DMS79 (cell line): ENCODE data around the gene GMPR.
"Not testable (repeated sequence)": the region's sequence is repeated elsewhere in the genome, so short reads cannot be mapped to it uniquely, and the experiment has no call there.

Source experiments
- DNase-seq: peaks from one replicate; lab custom pipeline; 2025; lab: John Stamatoyannopoulos, UW

The GMPR gene

GRCh38 chr6:16248271-16248853 lies 10.0 kb downstream of the GMPR start:
- no peak for DNase-seq

- no peak for DNase-seq
Observed at GRCh38 chr6:16249971-16250370, 11.6 kb downstream of the GMPR start.

- no peak for DNase-seq
Observed at GRCh38 chr6:16251706-16252105, 13.3 kb downstream of the GMPR start.

GRCh38 chr6:16252686-16253299 lies 14.4 kb downstream of the GMPR start:
- DNase-seq = no peak

GRCh38 chr6:16253399-16254144 lies 15.2 kb downstream of the GMPR start:
- no peak for DNase-seq

- DNase-seq = no peak
Observed at GRCh38 chr6:16254535-16254934, 16.1 kb downstream of the GMPR start.

GRCh38 chr6:16256781-16257180 lies 18.4 kb downstream of the GMPR start:
- no peak for DNase-seq

GRCh38 chr6:16257999-16258708 lies 19.8 kb downstream of the GMPR start:
- no peak for DNase-seq

- DNase-seq = no peak
Observed at GRCh38 chr6:16258709-16259075, 20.3 kb downstream of the GMPR start.

- DNase-seq = not testable (repeated sequence)
Observed at GRCh38 chr6:16259604-16260003, 21.2 kb downstream of the GMPR start.

- DNase-seq = not testable (repeated sequence)
Observed at GRCh38 chr6:16260602-16261001, 22.2 kb downstream of the GMPR start.

GRCh38 chr6:16262773-16263172 lies 24.4 kb downstream of the GMPR start:
- not testable (repeated sequence) for DNase-seq

GRCh38 chr6:16263464-16264099 lies 25.2 kb downstream of the GMPR start:
- DNase-seq = not testable (repeated sequence)

GRCh38 chr6:16264785-16265184 lies 26.4 kb downstream of the GMPR start:
- no peak for DNase-seq

- DNase-seq = no peak
Observed at GRCh38 chr6:16265351-16266341, 27.3 kb downstream of the GMPR start.

GRCh38 chr6:16267428-16268263 lies 29.3 kb downstream of the GMPR start:
- no peak for DNase-seq

GRCh38 chr6:16269442-16270070 lies 31.2 kb downstream of the GMPR start:
- not testable (repeated sequence) for DNase-seq

- no peak for DNase-seq
Observed at GRCh38 chr6:16270178-16270794, 31.9 kb downstream of the GMPR start.

GRCh38 chr6:16271428-16271827 lies 33.0 kb downstream of the GMPR start:
- DNase-seq = no peak
